ENCODE measurements around the gene TERB1. TPM values are rescaled to one million over a fixed set of nuclear protein-coding genes. Genes with fewer than 3 reads are reported as not detected.

The TERB1 gene, protein sequence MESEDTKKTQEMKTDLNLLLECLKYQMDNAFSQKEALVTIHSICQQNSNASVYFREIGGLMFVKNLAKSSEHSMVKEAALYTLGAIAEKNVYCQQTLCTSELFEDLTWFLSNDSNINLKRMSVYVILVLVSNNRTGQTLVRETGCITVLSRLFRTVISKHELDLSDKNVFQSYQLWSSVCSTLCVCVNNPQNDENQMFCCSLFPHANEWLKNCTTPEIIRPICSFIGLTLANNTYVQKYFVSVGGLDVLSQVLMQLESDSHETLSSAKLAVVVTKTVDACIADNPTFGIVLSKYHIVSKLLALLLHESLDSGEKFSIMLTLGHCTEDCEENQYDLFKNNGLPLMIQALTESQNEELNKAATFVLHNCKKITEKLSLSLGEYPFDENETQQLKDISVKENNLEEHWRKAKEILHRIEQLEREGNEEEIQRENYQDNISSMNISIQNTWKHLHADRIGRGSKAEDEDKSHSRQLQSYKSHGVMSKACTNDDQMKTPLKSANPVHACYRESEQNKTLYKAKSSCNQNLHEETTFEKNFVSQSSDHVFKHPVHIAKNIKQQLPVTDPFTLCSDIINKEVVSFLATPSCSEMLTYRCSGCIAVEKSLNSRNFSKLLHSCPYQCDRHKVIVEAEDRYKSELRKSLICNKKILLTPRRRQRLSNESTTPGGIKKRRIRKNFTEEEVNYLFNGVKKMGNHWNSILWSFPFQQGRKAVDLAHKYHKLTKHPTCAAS
- not detected for polyA plus RNA-seq (2013, experiment 1 of 2)
- not detected for polyA plus RNA-seq (2013, experiment 2 of 2)

DNA sequence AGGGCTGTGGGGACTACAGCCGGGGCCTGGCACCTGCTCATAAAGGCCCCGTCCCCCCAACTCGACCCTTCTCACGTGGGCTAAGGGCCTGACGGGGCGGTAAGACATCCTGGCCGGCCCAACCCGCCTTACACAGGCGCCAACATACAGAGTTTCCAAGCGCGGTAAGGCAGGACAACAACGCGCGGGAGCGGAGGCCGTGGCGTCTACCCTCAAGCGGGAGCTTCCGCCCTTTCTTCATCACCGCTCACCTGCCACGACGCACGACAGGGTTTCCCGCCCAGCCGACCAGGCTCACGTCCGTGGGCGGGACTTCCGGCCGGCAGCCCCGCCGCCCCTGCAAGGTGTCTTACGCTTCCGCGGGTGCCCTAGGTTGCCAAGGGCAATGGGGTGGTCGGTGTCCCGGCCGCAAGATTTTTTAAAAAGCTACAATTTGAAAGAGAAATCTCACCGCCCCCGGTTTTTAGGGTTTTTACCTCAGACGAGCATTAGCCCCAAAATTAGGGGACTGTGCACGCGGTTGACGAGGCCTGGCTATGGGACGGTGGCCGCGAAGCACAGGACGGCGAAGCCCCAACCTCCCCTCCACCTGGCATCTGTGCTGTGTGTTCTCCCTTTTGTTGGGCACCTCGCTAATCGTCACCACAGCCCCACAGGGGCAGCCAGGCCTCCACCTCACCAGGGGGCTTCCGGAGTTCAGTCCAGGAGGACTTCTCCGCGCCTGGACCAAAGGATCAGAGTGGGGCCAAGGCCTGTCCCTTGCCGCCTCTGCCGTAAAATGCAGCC, at the start of gene TERB1:
Gene TERB1, minus strand, starts transcription at position 265 of the 786 bp plus-strand sequence. CDS start 4,786 bp downstream, outside the sequence.
- H4K5ac ChIP-seq (ENCODE audit: low read length) = no peak within 1 kb of the TSS
- H3K4me3 ChIP-seq (ENCODE audit: low read length) = no peak within 1 kb of the TSS
- H3K79me1 ChIP-seq (ENCODE audit: low read length) = no peaks in the 10 kb centered on the region
- H3K27me3 ChIP-seq (ENCODE audit: insufficient read depth, low read length, poor library complexity) = no peaks in the 10 kb centered on the region
- peaks cover 4% of the 10 kb centered on the region for H3K36me3 ChIP-seq (ENCODE audit: control insufficient read depth, insufficient read depth, low read length)
- no peak within 1 kb of the TSS for H4K8ac ChIP-seq (ENCODE audit: low read depth, low read length)
- H3K4me1 ChIP-seq (ENCODE audit: control insufficient read depth, low read depth, low read length) = no peaks in the 10 kb centered on the region
- no peak within 1 kb of the TSS for H2BK5ac ChIP-seq (ENCODE audit: low read length)
- H3K4ac ChIP-seq (ENCODE audit: low read depth, low read length) = no peak within 1 kb of the TSS
- H3K9ac ChIP-seq (ENCODE audit: low read length) = no peak within 1 kb of the TSS
- no peak within 1 kb of the TSS for H3K18ac ChIP-seq (ENCODE audit: low read length)
- H3K27ac ChIP-seq (ENCODE audit: low read depth, low read length) = no peak within 1 kb of the TSS
- H3K23ac ChIP-seq (ENCODE audit: low read length) = no peak within 1 kb of the TSS
- WGBS (ENCODE audit: extremely low coverage, insufficient coverage, low lambda C conversion rate) = no CpG with 5 or more reads among the region's 56 CpGs
- no peak within 1 kb of the TSS for H2AK5ac ChIP-seq (ENCODE audit: low read length)
- H3K56ac ChIP-seq (ENCODE audit: low read length) = no peak within 1 kb of the TSS
- no peak within 1 kb of the TSS for H3K4me2 ChIP-seq (ENCODE audit: low read length)
- no peak within 1 kb of the TSS for H2BK120ac ChIP-seq (ENCODE audit: low read depth, low read length)
- no peak within 1 kb of the TSS for H2BK15ac ChIP-seq (replicated peaks; ENCODE audit: low read depth)
- DNase-seq = no peak
- H3K79me2 ChIP-seq (ENCODE audit: control insufficient read depth, insufficient read depth, low read length) = no peaks in the 10 kb centered on the region

DNA sequence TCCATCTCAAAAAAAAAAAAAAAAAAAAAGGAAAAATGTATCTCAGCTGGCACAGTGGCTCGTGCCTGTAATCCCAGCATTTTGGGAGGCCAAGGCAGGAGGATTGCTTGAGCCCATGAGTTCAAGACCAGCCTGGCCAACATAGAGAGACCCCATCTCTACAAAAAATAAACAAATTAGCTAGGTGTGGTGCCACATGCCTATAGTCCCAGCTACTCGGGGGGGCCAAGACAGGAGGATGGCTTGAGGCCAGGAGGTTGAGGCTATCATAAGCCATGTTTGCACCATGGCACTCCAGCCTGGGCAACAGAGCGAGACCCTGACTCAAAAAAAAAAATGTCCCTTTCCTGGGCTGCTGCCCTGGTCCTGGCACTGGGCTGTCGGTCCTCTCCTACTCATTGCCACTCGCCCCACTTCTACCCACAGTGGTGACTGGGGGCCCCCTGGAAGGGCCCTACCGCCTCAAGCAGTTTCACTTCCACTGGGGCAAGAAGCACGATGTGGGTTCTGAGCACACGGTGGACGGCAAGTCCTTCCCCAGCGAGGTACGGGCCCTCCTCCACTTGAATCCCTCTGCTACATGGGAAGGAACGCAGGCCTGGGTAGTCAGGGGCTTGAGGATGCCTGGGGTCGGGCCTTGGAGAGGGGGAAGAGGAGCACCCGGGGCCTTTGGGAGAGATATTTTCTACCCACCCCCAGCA, 48.9 kb upstream of the TERB1 start:
- Histone ChIP-seq H2AK5ac (ENCODE audit: low read length) (no peak overlapping the region), H2BK120ac (ENCODE audit: low read depth, low read length) (no peak overlapping the region), H3K4ac (ENCODE audit: low read depth, low read length) (no peak overlapping the region), H3K4me3 (ENCODE audit: low read length) (no peak overlapping the region), H3K56ac (ENCODE audit: low read length) (no peak overlapping the region), H3K79me2 (ENCODE audit: control insufficient read depth, insufficient read depth, low read length) (no peaks in the 10 kb centered on the region), H4K8ac (ENCODE audit: low read depth, low read length) (no peak overlapping the region), H3K4me1 (ENCODE audit: control insufficient read depth, low read depth, low read length) (no peaks in the 10 kb centered on the region), H2BK5ac (ENCODE audit: low read length) (no peak overlapping the region), H2BK15ac (replicated peaks; ENCODE audit: low read depth) (no peak overlapping the region), H3K18ac (ENCODE audit: low read length) (no peak overlapping the region), H3K27me3 (ENCODE audit: insufficient read depth, low read length, poor library complexity) (peaks cover 9% of the 10 kb centered on the region), H3K36me3 (ENCODE audit: control insufficient read depth, insufficient read depth, low read length) (no peaks in the 10 kb centered on the region), H3K27ac (ENCODE audit: low read depth, low read length) (no peak overlapping the region), H3K9ac (ENCODE audit: low read length) (no peak overlapping the region), H3K79me1 (ENCODE audit: low read length) (no peaks in the 10 kb centered on the region), H4K5ac (ENCODE audit: low read length) (no peak overlapping the region), H3K23ac (ENCODE audit: low read length) (no peak overlapping the region), H3K4me2 (ENCODE audit: low read length) (no peak overlapping the region)
- WGBS (ENCODE audit: extremely low coverage, insufficient coverage, low lambda C conversion rate) = no CpG with 5 or more reads among the region's 14 CpGs
- no peak for DNase-seq

DNA sequence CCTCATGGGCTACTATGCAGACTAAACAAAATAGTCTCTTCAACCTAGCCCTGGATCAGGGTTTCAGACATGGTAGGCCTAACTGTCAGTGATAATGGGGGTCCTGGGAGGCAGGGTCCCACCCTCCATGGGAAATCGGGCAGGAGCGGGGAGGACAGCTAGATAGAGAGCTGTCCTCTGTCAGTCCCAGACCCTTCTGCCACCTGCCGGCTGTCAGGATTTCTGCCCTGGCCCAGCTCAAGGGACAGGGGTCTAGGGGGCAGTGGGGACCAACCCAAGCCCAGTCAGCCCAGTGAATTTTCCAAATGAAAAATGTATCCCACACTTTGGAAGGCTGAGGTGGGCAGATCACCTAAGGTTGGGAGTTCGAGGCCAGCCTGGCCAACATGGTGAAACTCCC, 48.2 kb upstream of the TERB1 start:
- H3K27ac ChIP-seq (ENCODE audit: low read depth, low read length) = no peak overlapping the region
- no peak overlapping the region for H4K5ac ChIP-seq (ENCODE audit: low read length)
- H3K4ac ChIP-seq (ENCODE audit: low read depth, low read length) = no peak overlapping the region
- no peak overlapping the region for H4K8ac ChIP-seq (ENCODE audit: low read depth, low read length)
- no peak overlapping the region for H2AK5ac ChIP-seq (ENCODE audit: low read length)
- DNase-seq = no peak
- no peak overlapping the region for H3K4me2 ChIP-seq (ENCODE audit: low read length)
- H3K79me2 ChIP-seq (ENCODE audit: control insufficient read depth, insufficient read depth, low read length) = no peaks in the 10 kb centered on the region
- no peaks in the 10 kb centered on the region for H3K79me1 ChIP-seq (ENCODE audit: low read length)
- H3K4me3 ChIP-seq (ENCODE audit: low read length) = no peak overlapping the region
- no peak overlapping the region for H3K56ac ChIP-seq (ENCODE audit: low read length)
- H3K36me3 ChIP-seq (ENCODE audit: control insufficient read depth, insufficient read depth, low read length) = no peaks in the 10 kb centered on the region
- no peak overlapping the region for H3K23ac ChIP-seq (ENCODE audit: low read length)
- H3K27me3 ChIP-seq (ENCODE audit: insufficient read depth, low read length, poor library complexity) = peaks cover 16% of the 10 kb centered on the region
- no peak overlapping the region for H2BK120ac ChIP-seq (ENCODE audit: low read depth, low read length)
- no peak overlapping the region for H2BK15ac ChIP-seq (replicated peaks; ENCODE audit: low read depth)
- H2BK5ac ChIP-seq (ENCODE audit: low read length) = no peak overlapping the region
- H3K18ac ChIP-seq (ENCODE audit: low read length) = no peak overlapping the region
- no peaks in the 10 kb centered on the region for H3K4me1 ChIP-seq (ENCODE audit: control insufficient read depth, low read depth, low read length)
- no peak overlapping the region for H3K9ac ChIP-seq (ENCODE audit: low read length)
- no CpG with 5 or more reads among the region's 4 CpGs for WGBS (ENCODE audit: extremely low coverage, insufficient coverage, low lambda C conversion rate)

DNA sequence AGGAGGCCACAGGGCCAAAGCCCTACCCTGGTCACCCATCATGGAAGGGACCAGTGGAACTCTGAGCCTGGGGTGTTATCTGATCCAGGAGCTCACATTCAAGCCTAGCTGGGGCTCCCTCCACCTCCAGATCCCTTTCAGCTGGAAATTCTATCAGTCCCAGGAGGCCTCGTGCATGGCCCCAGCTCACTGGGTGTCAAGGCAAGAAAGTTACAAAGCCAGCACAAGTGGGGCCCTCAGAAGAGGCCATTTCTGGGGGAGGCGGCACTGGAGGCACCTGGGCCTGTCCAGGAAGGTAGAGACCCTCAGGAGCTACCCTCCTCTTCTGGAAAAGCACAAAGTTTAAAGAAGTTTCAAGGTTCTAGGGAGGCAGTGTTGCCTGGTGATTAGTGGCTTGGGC, 47.6 kb upstream of the TERB1 start:
- H2BK120ac ChIP-seq (ENCODE audit: low read depth, low read length) = no peak overlapping the region
- H4K8ac ChIP-seq (ENCODE audit: low read depth, low read length) = no peak overlapping the region
- H3K4ac ChIP-seq (ENCODE audit: low read depth, low read length) = no peak overlapping the region
- H4K5ac ChIP-seq (ENCODE audit: low read length) = no peak overlapping the region
- no peaks in the 10 kb centered on the region for H3K4me1 ChIP-seq (ENCODE audit: control insufficient read depth, low read depth, low read length)
- H3K79me2 ChIP-seq (ENCODE audit: control insufficient read depth, insufficient read depth, low read length) = no peaks in the 10 kb centered on the region
- no peak overlapping the region for H3K4me3 ChIP-seq (ENCODE audit: low read length)
- no peak overlapping the region for H3K56ac ChIP-seq (ENCODE audit: low read length)
- H3K36me3 ChIP-seq (ENCODE audit: control insufficient read depth, insufficient read depth, low read length) = no peaks in the 10 kb centered on the region
- H2BK15ac ChIP-seq (replicated peaks; ENCODE audit: low read depth) = no peak overlapping the region
- H2AK5ac ChIP-seq (ENCODE audit: low read length) = no peak overlapping the region
- no peak overlapping the region for H3K27ac ChIP-seq (ENCODE audit: low read depth, low read length)
- no CpG with 5 or more reads among the region's 2 CpGs for WGBS (ENCODE audit: extremely low coverage, insufficient coverage, low lambda C conversion rate)
- H3K23ac ChIP-seq (ENCODE audit: low read length) = no peak overlapping the region
- H2BK5ac ChIP-seq (ENCODE audit: low read length) = no peak overlapping the region
- no peak for DNase-seq
- no peaks in the 10 kb centered on the region for H3K79me1 ChIP-seq (ENCODE audit: low read length)
- no peak overlapping the region for H3K4me2 ChIP-seq (ENCODE audit: low read length)
- H3K27me3 ChIP-seq (ENCODE audit: insufficient read depth, low read length, poor library complexity) = peaks cover 18% of the 10 kb centered on the region
- H3K18ac ChIP-seq (ENCODE audit: low read length) = no peak overlapping the region
- H3K9ac ChIP-seq (ENCODE audit: low read length) = no peak overlapping the region

DNA sequence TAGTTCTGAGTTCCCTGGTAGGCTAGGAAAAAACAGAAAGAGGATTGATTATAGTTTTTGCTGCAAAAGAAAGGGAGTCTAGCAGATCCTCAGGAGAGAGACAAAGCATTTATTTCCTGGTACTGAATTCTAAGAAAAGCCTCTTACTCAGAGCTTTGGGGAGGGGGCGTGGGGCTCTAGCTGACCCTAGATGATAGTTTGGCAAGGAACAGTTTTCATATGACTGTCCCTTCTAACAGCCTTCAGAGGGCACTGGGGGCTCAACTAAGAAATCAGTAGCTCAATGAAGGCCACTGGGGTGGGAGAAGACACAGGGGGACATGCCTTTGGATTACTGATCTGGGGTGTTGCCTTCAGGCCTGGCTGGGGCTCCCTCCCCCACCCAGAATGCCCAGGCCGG, 46.8 kb upstream of the TERB1 start:
- Histone ChIP-seq H3K4me2 (ENCODE audit: low read length) (no peak overlapping the region), H3K56ac (ENCODE audit: low read length) (no peak overlapping the region), H3K27me3 (ENCODE audit: insufficient read depth, low read length, poor library complexity) (peaks cover 23% of the 10 kb centered on the region), H3K79me1 (ENCODE audit: low read length) (no peaks in the 10 kb centered on the region), H3K23ac (ENCODE audit: low read length) (no peak overlapping the region), H2AK5ac (ENCODE audit: low read length) (no peak overlapping the region), H2BK15ac (replicated peaks; ENCODE audit: low read depth) (no peak overlapping the region), H3K79me2 (ENCODE audit: control insufficient read depth, insufficient read depth, low read length) (no peaks in the 10 kb centered on the region), H3K27ac (ENCODE audit: low read depth, low read length) (no peak overlapping the region), H3K4me3 (ENCODE audit: low read length) (no peak overlapping the region), H2BK5ac (ENCODE audit: low read length) (no peak overlapping the region), H3K36me3 (ENCODE audit: control insufficient read depth, insufficient read depth, low read length) (no peaks in the 10 kb centered on the region), H3K18ac (ENCODE audit: low read length) (no peak overlapping the region), H4K5ac (ENCODE audit: low read length) (no peak overlapping the region), H3K4me1 (ENCODE audit: control insufficient read depth, low read depth, low read length) (no peaks in the 10 kb centered on the region), H4K8ac (ENCODE audit: low read depth, low read length) (no peak overlapping the region), H3K4ac (ENCODE audit: low read depth, low read length) (no peak overlapping the region), H2BK120ac (ENCODE audit: low read depth, low read length) (no peak overlapping the region), H3K9ac (ENCODE audit: low read length) (no peak overlapping the region)
- DNase-seq = no peak
- no CpG with 5 or more reads among the region's 2 CpGs for WGBS (ENCODE audit: extremely low coverage, insufficient coverage, low lambda C conversion rate)
